Activated T-cell treated with anti-CD3 and anti-CD28 coated beads, Interleukin-2, amount 50 U/mL, for 72 hours (primary cell): Measurements from ENCODE around the gene NKAPL. TPM values are rescaled to one million over a fixed set of nuclear protein-coding genes. Genes with fewer than 3 reads are reported as not detected.
A peak's percentile ranks its signal among the peaks of the same experiment; 100 is the strongest.

Experiments used
- ATAC-seq, 2 donors: fragments of 150-1000 bp; cut with Tn5 transposase; replicated peaks in 1 of 2; 2 replicates each; pipeline ENCODE4 v1.10.0; 2021; ENCODE audit warnings: moderate library complexity in 2 of 2, mild to moderate bottlenecking in 1 of 2
- DNase-seq, 2 donors: peaks; one replicate each; pipeline ENCODE4 v3.0.0; 2021 to 2022; ENCODE audit warnings: mixed read lengths in 1 of 2
- H3K27ac Mint-ChIP-seq: one replicate; pipeline ENCODE4 v1.8.0; 2022; ENCODE audit warnings: mild to moderate bottlenecking, moderate library complexity, mixed read lengths
- H3K27me3 Mint-ChIP-seq: one replicate; pipeline ENCODE4 v1.8.0; 2022; ENCODE audit warnings: low read depth, mixed read lengths
- H3K36me3 Mint-ChIP-seq, 2 donors: one replicate each; pipeline ENCODE4 v1.8.0; 2022; ENCODE audit warnings: mixed read lengths in 2 of 2, mild to moderate bottlenecking in 1 of 2; ENCODE audit not compliant: insufficient read depth in 2 of 2
- H3K4me1 Mint-ChIP-seq: one replicate; pipeline ENCODE4 v1.8.0; 2022; ENCODE audit warnings: low read depth, mixed read lengths
- H3K4me3 Mint-ChIP-seq, 2 donors: one replicate each; pipeline ENCODE4 v1.8.0; 2022; ENCODE audit warnings: mild to moderate bottlenecking in 2 of 2, mixed read lengths in 2 of 2, moderate library complexity in 2 of 2
- H3K9me3 Mint-ChIP-seq, 2 donors: one replicate each; pipeline ENCODE4 v1.8.0; 2022; ENCODE audit warnings: mixed read lengths in 2 of 2
- total RNA-seq, 2 donors: library from RNA; stranded (reverse); gene quantifications; one replicate each; pipeline ENCODE4 v1.2.3, GENCODE V29; 2022

Gene NKAPL
- total RNA-seq, result under 1 TPM in 1 of 2 donors, not detected in 1; 0.14 TPM

- Mint-ChIP-seq H3K4me3 (peak within 1 kb of the TSS; percentile 48 to 66), H3K27ac (peak within 1 kb of the TSS; percentile 33), H3K9me3 (peaks cover 0 to 5% of the 10 kb centered on the region in 2 donors), H3K27me3 (peaks cover 5% of the 10 kb centered on the region), H3K36me3 (peaks cover 7 to 17% of the 10 kb centered on the region in 2 donors), H3K4me1 (peaks cover 7% of the 10 kb centered on the region)
- DNase-seq (peak; percentile 58 to 65), ATAC-seq (peak in 1 of 2 donors; percentile 38)
Measured at GRCh38 chr6:28258877-28259777, at the start of gene NKAPL. NKAPL (plus strand) TSS chr6:28259297; CDS start chr6:28259372, 75 bp downstream.

- Mint-ChIP-seq H3K27me3 (peaks cover 94% of the 10 kb centered on the region), H3K4me1 (peaks cover 40% of the 10 kb centered on the region), H3K36me3 (peaks cover 2 to 7% of the 10 kb centered on the region in 2 donors), H3K9me3 (peaks cover 0 to 1% of the 10 kb centered on the region in 2 donors), H3K4me3 (no peak overlapping the region), H3K27ac (no peak overlapping the region)
- no peak for ATAC-seq
- DNase-seq, result no peak
Measured at GRCh38 chr6:28209753-28210535, 49.2 kb upstream of the NKAPL start.

GRCh38 chr6:28211840-28212509, 47.1 kb upstream of the NKAPL start:
- Mint-ChIP-seq H3K36me3 (peaks cover 2 to 4% of the 10 kb centered on the region in 2 donors), H3K9me3 (no peaks in the 10 kb centered on the region), H3K27ac (peak overlapping the region; percentile 79), H3K27me3 (peaks cover 91% of the 10 kb centered on the region), H3K4me1 (peaks cover 40% of the 10 kb centered on the region), H3K4me3 (peak overlapping the region; percentile 85 to 86)
- ATAC-seq, result peak in 1 of 2 donors; percentile 40
- peak in 1 of 2 donors; percentile 22 for DNase-seq

- H3K36me3 Mint-ChIP-seq, result peaks cover 1 to 2% of the 10 kb centered on the region in 2 donors
- H3K27me3 Mint-ChIP-seq, result peaks cover 88% of the 10 kb centered on the region
- peaks cover 36% of the 10 kb centered on the region for H3K4me1 Mint-ChIP-seq
- no peaks in the 10 kb centered on the region for H3K9me3 Mint-ChIP-seq
- peak overlapping the region; percentile 85 to 86 for H3K4me3 Mint-ChIP-seq
- peak; percentile 72 to 75 for ATAC-seq
- H3K27ac Mint-ChIP-seq, result peak overlapping the region; percentile 79
- DNase-seq, result peak; percentile 62 to 65
Measured at GRCh38 chr6:28212510-28213212, 46.4 kb upstream of the NKAPL start.

GRCh38 chr6:28213213-28213523, 45.9 kb upstream of the NKAPL start:
- peak overlapping the region; percentile 79 for H3K27ac Mint-ChIP-seq
- peaks cover 88% of the 10 kb centered on the region for H3K27me3 Mint-ChIP-seq
- no peaks in the 10 kb centered on the region for H3K9me3 Mint-ChIP-seq

GRCh38 chr6:28215425-28215824, 43.7 kb upstream of the NKAPL start:
- peaks cover 0 to 2% of the 10 kb centered on the region in 2 donors for H3K36me3 Mint-ChIP-seq
- no peaks in the 10 kb centered on the region for H3K9me3 Mint-ChIP-seq
- H3K27me3 Mint-ChIP-seq, result peaks cover 80% of the 10 kb centered on the region
- DNase-seq (no peak), ATAC-seq (no peak)
- H3K4me1 Mint-ChIP-seq, result peaks cover 28% of the 10 kb centered on the region
- peak overlapping the region; percentile 4 to 22 for H3K4me3 Mint-ChIP-seq
- H3K27ac Mint-ChIP-seq, result no peak overlapping the region

More at GRCh38 chr6:28213213-28213523, 45.9 kb upstream of the NKAPL start:
- H3K4me1 Mint-ChIP-seq, result peaks cover 35% of the 10 kb centered on the region
- peaks cover 1 to 2% of the 10 kb centered on the region in 2 donors for H3K36me3 Mint-ChIP-seq
- ATAC-seq (no peak), DNase-seq (no peak)
- H3K4me3 Mint-ChIP-seq, result peak overlapping the region; percentile 85 to 86

- Mint-ChIP-seq H3K27me3 (peaks cover 84% of the 10 kb centered on the region), H3K4me3 (peak overlapping the region; percentile 83 to 90), H3K9me3 (no peaks in the 10 kb centered on the region), H3K36me3 (peaks cover 0 to 2% of the 10 kb centered on the region in 2 donors), H3K27ac (no peak overlapping the region), H3K4me1 (peaks cover 19% of the 10 kb centered on the region)
- DNase-seq (no peak), ATAC-seq (no peak)
Measured at GRCh38 chr6:28217890-28218289, 41.2 kb upstream of the NKAPL start.

- Mint-ChIP-seq H3K27me3 (peaks cover 85% of the 10 kb centered on the region), H3K27ac (no peak overlapping the region), H3K4me3 (peak overlapping the region; percentile 83 to 90), H3K4me1 (peaks cover 15% of the 10 kb centered on the region), H3K36me3 (peaks cover 0 to 3% of the 10 kb centered on the region in 2 donors), H3K9me3 (no peaks in the 10 kb centered on the region)
- DNase-seq, result peak; percentile 51 to 63
- peak; percentile 84 to 94 for ATAC-seq
Measured at GRCh38 chr6:28218312-28219248, 40.5 kb upstream of the NKAPL start.

- Mint-ChIP-seq H3K4me3 (no peak overlapping the region), H3K4me1 (peaks cover 24% of the 10 kb centered on the region), H3K9me3 (no peaks in the 10 kb centered on the region), H3K27ac (no peak overlapping the region), H3K27me3 (peaks cover 80% of the 10 kb centered on the region), H3K36me3 (peaks cover 2 to 3% of the 10 kb centered on the region in 2 donors)
- DNase-seq (no peak), ATAC-seq (no peak)
Measured at GRCh38 chr6:28220257-28221133, 38.6 kb upstream of the NKAPL start.

GRCh38 chr6:28224131-28225055, 34.7 kb upstream of the NKAPL start:
- Mint-ChIP-seq H3K27ac (peak overlapping the region; percentile 46), H3K9me3 (no peaks in the 10 kb centered on the region), H3K36me3 (peaks cover 3% of the 10 kb centered on the region in 2 donors), H3K4me3 (peak overlapping the region; percentile 82 to 85), H3K27me3 (peaks cover 59% of the 10 kb centered on the region), H3K4me1 (peaks cover 15% of the 10 kb centered on the region)
- DNase-seq (no peak), ATAC-seq (no peak)
